ENCODE data around the gene OR52B6. TPM values are rescaled to one million over a fixed set of nuclear protein-coding genes. Genes with fewer than 3 reads are reported as not detected.

The OR52B6 gene
- polyA plus RNA-seq, 12 donors, result 0.17 TPM; not detected in 11

Other genes with a start within 250 kb of the OR52B6 start
- under 1 TPM in 6 of 12 donors, not detected in 6; 0.14 to 0.37 (median 0.19) TPM for gene OR51B5, start 237.4 kb upstream of the OR52B6 start, polyA plus RNA-seq (ENCODE audit: insufficient read length in 12 of 12)
- gene OR51B6, start 229.4 kb upstream of the OR52B6 start, polyA plus RNA-seq (ENCODE audit: insufficient read length in 12 of 12), result not detected
- not detected for gene OR51M1, start 197.1 kb upstream of the OR52B6 start, polyA plus RNA-seq (ENCODE audit: insufficient read length in 12 of 12)
- gene OR51Q1, start 158.8 kb upstream of the OR52B6 start, polyA plus RNA-seq (ENCODE audit: insufficient read length in 12 of 12), result not detected
- not detected for gene OR51I1, start 139.4 kb upstream of the OR52B6 start, polyA plus RNA-seq (ENCODE audit: insufficient read length in 12 of 12)
- gene OR51I2, start 131.6 kb upstream of the OR52B6 start, polyA plus RNA-seq (ENCODE audit: insufficient read length in 12 of 12), result not detected
- not detected for gene OR52D1, start 92.2 kb upstream of the OR52B6 start, polyA plus RNA-seq (ENCODE audit: insufficient read length in 12 of 12)
- gene UBQLN3, start 70.9 kb upstream of the OR52B6 start, polyA plus RNA-seq (ENCODE audit: insufficient read length in 12 of 12), result not detected
- under 1 TPM in 10 of 12 donors, not detected in 2; 0.11 to 0.77 (median 0.17) TPM for gene UBQLNL, start 64.2 kb upstream of the OR52B6 start, polyA plus RNA-seq (ENCODE audit: insufficient read length in 12 of 12)
- under 1 TPM in 1 of 12 donors, not detected in 11; 0.29 TPM for gene OR52H1, start 32.3 kb upstream of the OR52B6 start, polyA plus RNA-seq (ENCODE audit: insufficient read length in 12 of 12)
- 1 to 10 TPM in 8 of 12 donors, under 1 TPM in 2, not detected in 2; 0.93 to 3.6 (median 1.3) TPM for gene TRIM6, start 15.8 kb downstream of the OR52B6 start, polyA plus RNA-seq (ENCODE audit: insufficient read length in 12 of 12)
- 1 to 10 TPM in 10 of 12 donors, not detected in 2; 2.9 to 9.6 (median 4.4) TPM for gene TRIM34, start 44.1 kb downstream of the OR52B6 start, polyA plus RNA-seq (ENCODE audit: insufficient read length in 12 of 12)
- 10 to 100 TPM in 11 of 12 donors, not detected in 1; 10.8 to 23.6 (median 14.5) TPM for gene TRIM5, start 104.2 kb downstream of the OR52B6 start, polyA plus RNA-seq (ENCODE audit: insufficient read length in 12 of 12)
- 10 to 100 TPM in 4 of 12 donors, 1 to 10 TPM in 7, not detected in 1; 4.5 to 17.5 (median 9.6) TPM for gene TRIM22, start 108.9 kb downstream of the OR52B6 start, polyA plus RNA-seq (ENCODE audit: insufficient read length in 12 of 12)
- gene OR56B1, start 155.6 kb downstream of the OR52B6 start, polyA plus RNA-seq (ENCODE audit: insufficient read length in 12 of 12), result not detected
- not detected for gene OR52N4, start 173.4 kb downstream of the OR52B6 start, polyA plus RNA-seq (ENCODE audit: insufficient read length in 12 of 12)
- gene OR52N5, start 202.5 kb downstream of the OR52B6 start, polyA plus RNA-seq (ENCODE audit: insufficient read length in 12 of 12), result not detected
- gene OR52N1, start 210.4 kb downstream of the OR52B6 start, polyA plus RNA-seq (ENCODE audit: insufficient read length in 12 of 12), result not detected
- gene OR52N2, start 228.0 kb downstream of the OR52B6 start, polyA plus RNA-seq (ENCODE audit: insufficient read length in 12 of 12), result not detected

Measured in muscle of arm (tissue), 12 donors.